Aorta (tissue), 5 donors: ENCODE measurements around the gene RPS6KA2. TPM values are rescaled to one million over a fixed set of nuclear protein-coding genes. Genes with fewer than 3 reads are reported as not detected.
"Not testable (repeated sequence)": the region's sequence is repeated elsewhere in the genome, so short reads cannot be mapped to it uniquely, and the experiment has no call there.

Experiments
- ATAC-seq: fragments of 200-7000 bp; cut with Tn5 transposase; one replicate; pipeline ENCODE4 v1.9.1; 2022; ENCODE audit warnings: moderate library complexity; ENCODE audit not compliant: low FRiP score
- DNase-seq, 2 donors: peaks; one replicate each; pipeline ENCODE4 v3.0.0-alpha.2; 2020
- H3K27ac ChIP-seq, 2 donors: one replicate each; pipeline ENCODE4 v1.5.1; 2013; ENCODE audit warnings: low read length in 2 of 2, mild to moderate bottlenecking in 2 of 2, moderate library complexity in 2 of 2, control low read depth in 1 of 2, inconsistent platforms in 1 of 2, low read depth in 1 of 2
- H3K27me3 ChIP-seq, 2 donors: one replicate each; pipeline ENCODE4 v1.6.1; 2013; ENCODE audit warnings: control low read depth in 1 of 2, low read length in 1 of 2, mild to moderate bottlenecking in 1 of 2, moderate library complexity in 1 of 2; ENCODE audit not compliant: insufficient read depth in 2 of 2, control insufficient read depth in 1 of 2
- H3K36me3 ChIP-seq, 2 donors: one replicate each; pipeline ENCODE4 v1.6.1; 2013; ENCODE audit warnings: control low read depth in 1 of 2, low read length in 1 of 2, mild to moderate bottlenecking in 1 of 2; ENCODE audit not compliant: insufficient read depth in 2 of 2, control insufficient read depth in 1 of 2
- H3K4me1 ChIP-seq, 2 donors: one replicate each; pipeline ENCODE4 v1.6.1; 2013; ENCODE audit warnings: low read length in 2 of 2, control low read depth in 1 of 2, mild to moderate bottlenecking in 1 of 2, moderate library complexity in 1 of 2; ENCODE audit not compliant: insufficient read depth in 2 of 2, control insufficient read depth in 1 of 2
- H3K4me3 ChIP-seq, 2 donors: one replicate each; pipeline ENCODE4 v1.5.1; 2013; ENCODE audit warnings: low read length in 2 of 2, control low read depth in 1 of 2, mild to moderate bottlenecking in 1 of 2
- H3K9me3 ChIP-seq: one replicate; pipeline ENCODE4 v1.6.1; 2013; ENCODE audit warnings: mild to moderate bottlenecking, low read length; ENCODE audit not compliant: control insufficient read depth
- WGBS, 2 donors: extraction: QIAGEN DNeasy Blood & Tissue Kit; methylation state at CpG; one replicate each; pipeline ENCODE4 v1.1.7; 2013; 5-methylcytosine and 5-hydroxymethylcytosine counted together
- intact Hi-C, 2 donors: fragments of 100-400 bp; cut with DNase I; formaldehyde crosslinking; loops; one replicate each; pipeline versions ENCODE4 v1.14.2 to v1.15.0; 2022
- polyA plus RNA-seq, 2 donors: library from polyadenylated mRNA; stranded (reverse); fragments of 200-250 nt; gene quantifications; one replicate each; pipeline ENCODE4 v1.2.3, GENCODE V29; 2013
- total RNA-seq, 2 donors: library from RNA; stranded (reverse); fragmentation: NEBNext Ultra II Directional; extraction: Animal tissue kit (Norgen Biotek cat#: 25700); gene quantifications; one replicate each; pipeline ENCODE4 v1.2.1, GENCODE V29; 2021
- donor health status: healthy with polysubstance abuse.
- donor health status: Bipolar disorder and iron deficiency.
- donor health status: DM: no; HTN: no; CAD: no.
- donor health status: DM: no; HTN: no; CAD: no.
- donor health status: DM: yes; HTN: yes; CAD: no.

Gene RPS6KA2
- total and polyA plus RNA-seq, 4 donors: 24.5 to 52.7 (median 37.3) TPM

- 95 to 99% methylated on average over 4 of the region's 4 CpGs for WGBS, 2 donors
- H3K4me3 ChIP-seq, H3K4me1 ChIP-seq, ATAC-seq, H3K9me3 ChIP-seq, H3K27me3 ChIP-seq, intact Hi-C loops, DNase-seq, H3K36me3 ChIP-seq, H3K27ac ChIP-seq: not testable (repeated sequence)
Observed at GRCh38 chr6:166634581-166634980, 7.5 kb upstream of the RPS6KA2 start.

GRCh38 chr6:166633732-166634535, 6.9 kb upstream of the RPS6KA2 start:
- H3K36me3 ChIP-seq: no peaks in the 10 kb centered on the region
- H3K4me1 ChIP-seq: no peaks in the 10 kb centered on the region
- H3K27me3 ChIP-seq: no peaks in the 10 kb centered on the region
- ATAC-seq: no peak
- no peaks in the 10 kb centered on the region for H3K9me3 ChIP-seq
- no peak overlapping the region for H3K4me3 ChIP-seq
- no peak overlapping the region for H3K27ac ChIP-seq
- 68 to 71% methylated on average over 26 of the region's 26 CpGs for WGBS, 2 donors
- intact Hi-C loops: no loop called here
- DNase-seq: peak; percentile 70 to 75

- DNase-seq (peak in 1 of 2 donors; percentile 70), ATAC-seq (no peak)
- Histone ChIP-seq H3K4me3 (no peak overlapping the region), H3K36me3 (no peaks in the 10 kb centered on the region), H3K27me3 (no peaks in the 10 kb centered on the region), H3K9me3 (no peaks in the 10 kb centered on the region), H3K4me1 (no peaks in the 10 kb centered on the region), H3K27ac (no peak overlapping the region)
- WGBS, 2 donors: 95 to 97% methylated on average over 11 of the region's 11 CpGs
- intact Hi-C loops: no loop called here
Observed at GRCh38 chr6:166632731-166633130, 5.7 kb upstream of the RPS6KA2 start.

- ATAC-seq (no peak), DNase-seq (no peak)
- H3K9me3 ChIP-seq: no peaks in the 10 kb centered on the region
- no peaks in the 10 kb centered on the region for H3K27me3 ChIP-seq
- H3K4me3 ChIP-seq: no peak overlapping the region
- no peak overlapping the region for H3K27ac ChIP-seq
- H3K36me3 ChIP-seq: no peaks in the 10 kb centered on the region
- H3K4me1 ChIP-seq: no peaks in the 10 kb centered on the region
- intact Hi-C loops: no loop called here
- WGBS, 2 donors: 85 to 93% methylated on average over 6 of the region's 6 CpGs
Observed at GRCh38 chr6:166630462-166630861, 3.4 kb upstream of the RPS6KA2 start.

GRCh38 chr6:166629628-166630027, 2.6 kb upstream of the RPS6KA2 start:
- H3K27ac ChIP-seq: no peak overlapping the region
- DNase-seq (no peak), ATAC-seq (no peak)
- H3K9me3 ChIP-seq: no peaks in the 10 kb centered on the region
- WGBS, 2 donors: 92 to 94% methylated on average over 5 of the region's 5 CpGs
- H3K36me3 ChIP-seq: no peaks in the 10 kb centered on the region
- no peaks in the 10 kb centered on the region for H3K4me1 ChIP-seq
- no peak overlapping the region for H3K4me3 ChIP-seq
- intact Hi-C loops: loop anchor here in 1 of 2 donors (5.0 to 10.0 kb wide), 4 partner anchors 63 to 365 kb away; partner anchors contain the start of genes CEP43 and MPC1
- H3K27me3 ChIP-seq: no peaks in the 10 kb centered on the region

GRCh38 chr6:166627875-166628801, 1.1 kb upstream of the RPS6KA2 start:
- H3K27me3 ChIP-seq: no peaks in the 10 kb centered on the region
- H3K36me3 ChIP-seq: no peaks in the 10 kb centered on the region
- peak overlapping the region; percentile 70 to 76 for H3K4me3 ChIP-seq
- H3K27ac ChIP-seq: peak overlapping the region in 1 of 2 donors; percentile 76
- H3K4me1 ChIP-seq: no peaks in the 10 kb centered on the region
- 0% methylated on average over 61 of the region's 61 CpGs for WGBS, 2 donors
- DNase-seq (peak; percentile 82 to 87), ATAC-seq (peak; percentile 79)
- no peaks in the 10 kb centered on the region for H3K9me3 ChIP-seq
- intact Hi-C loops: loop anchor here in 1 of 2 donors (2.0 to 10.0 kb wide), 5 partner anchors 64 to 367 kb away; partner anchors contain the start of genes CEP43 and MPC1

- ATAC-seq: no peak
- DNase-seq: peak in 1 of 2 donors; percentile 59
Observed at GRCh38 chr6:166626177-166627032, 646 bp downstream of the RPS6KA2 start.

GRCh38 chr6:166625356-166625755, 1.7 kb downstream of the RPS6KA2 start:
- intact Hi-C loops: loop anchor here in 1 of 2 donors (5.0 to 10.0 kb wide), 4 partner anchors 67 to 369 kb away; partner anchors contain the start of genes CEP43 and MPC1
- Histone ChIP-seq H3K4me3 (no peak overlapping the region), H3K9me3 (no peaks in the 10 kb centered on the region), H3K27ac (no peak overlapping the region), H3K4me1 (peaks cover 0 to 4% of the 10 kb centered on the region in 2 donors), H3K27me3 (no peaks in the 10 kb centered on the region), H3K36me3 (no peaks in the 10 kb centered on the region)
- ATAC-seq: no peak
- no peak for DNase-seq
- WGBS, 2 donors: 85 to 87% methylated on average over 5 of the region's 5 CpGs

More at GRCh38 chr6:166626177-166627032, 646 bp downstream of the RPS6KA2 start:
- peak overlapping the region; percentile 82 to 93 for H3K4me3 ChIP-seq
- no peaks in the 10 kb centered on the region for H3K9me3 ChIP-seq
- H3K27ac ChIP-seq: no peak overlapping the region
- no peaks in the 10 kb centered on the region for H3K27me3 ChIP-seq
- intact Hi-C loops: loop anchor here in 1 of 2 donors (2.0 to 10.0 kb wide), 5 partner anchors 66 to 368 kb away; partner anchors contain the start of genes CEP43 and MPC1
- H3K36me3 ChIP-seq: no peaks in the 10 kb centered on the region
- 2 to 3% methylated on average over 63 to 66 of the region's 66 CpGs for WGBS, 2 donors
- no peaks in the 10 kb centered on the region for H3K4me1 ChIP-seq
